H1 (cell line): ENCODE results near the gene KRT81. TPM values are rescaled to one million over a fixed set of nuclear protein-coding genes. Genes with fewer than 3 reads are reported as not detected.

Experiments
- ASH2L ChIP-seq: fragments of 200-600, 300-600 bp; sonication (generic); IDR thresholded peaks from one replicate; pipeline ENCODE4 v1.7.1; 2017; ENCODE audit warnings: low read length
- ATF3 ChIP-seq: IDR thresholded peaks from 2 replicates; pipeline ENCODE4 v1.6.1; 2011; ENCODE audit warnings: low read depth, mild to moderate bottlenecking, low read length; ENCODE audit not compliant: insufficient read depth
- CTCF ChIP-seq, 3 experiments: IDR thresholded peaks; 1 replicate in 2 of 3; 2 replicates in 1 of 3; pipeline versions ENCODE4 v1.5.1 to v1.6.1; 2011; ENCODE audit warnings: low read length in 3 of 3, mild to moderate bottlenecking in 3 of 3, inconsistent platforms in 2 of 3, low read depth in 1 of 3, moderate library complexity in 1 of 3; ENCODE audit not compliant: insufficient read depth in 1 of 3; ENCODE audit errors: control extremely low read depth in 1 of 3
- GTF2F1 ChIP-seq: IDR thresholded peaks from 2 replicates; pipeline ENCODE4 v1.6.1; 2012; ENCODE audit warnings: low read depth, low read length, improper control_type of control experiment, borderline replicate concordance
- POU5F1 ChIP-seq: IDR thresholded peaks from 2 replicates; pipeline ENCODE4 v1.6.1; 2011; ENCODE audit warnings: low read depth, mild to moderate bottlenecking, low read length, moderate library complexity
- polyA plus RNA-seq, 7 experiments: library from polyadenylated mRNA; depleted of rRNA in 3 of 7; stranded (reverse) in 5 of 7; unstranded in 2 of 7; fragments of >200 nt in 5 of 7; fragments of 200-250 nt in 2 of 7; gene quantifications; 1 replicate in 5 of 7; 2 replicates in 1 of 7; 4 replicates in 1 of 7; pipeline versions ENCODE4 v1.2.1 to v1.2.3, GENCODE V29; 2011 to 2013; ENCODE audit warnings: missing spikeins in 2 of 7, mixed read lengths in 2 of 7
- total RNA-seq: library from RNA; stranded (reverse); fragmentation: NEBNext Ultra II Directional; extraction: Animal tissue kit (Norgen Biotek cat#: 25700); gene quantifications from 2 replicates; pipeline ENCODE4 v1.2.1, GENCODE V29; 2021

The KRT81 gene
- total and polyA plus RNA-seq, 2 of the 8 experiments (the other 6 are each of a cell fraction or from before 2014, with no cell fraction given): not detected

- no peak for TF ChIP-seq GTF2F1
- TF ChIP-seq ASH2L: no peak
- TF ChIP-seq CTCF (IDR thresholded peaks at IDR 0.05; ENCODE audit: control extremely low read depth in 1 of 3, insufficient read depth in 1 of 3, low read depth in 1 of 3, low read length in 3 of 3): no peak
- no peak for TF ChIP-seq ATF3
- TF ChIP-seq POU5F1: no peak
These were observed 52.3 kb downstream of the KRT81 start (continued) for GRCh38 chr12:52238916-52239646.
